Esophagus squamous epithelium (tissue), 5 donors: ENCODE results near the gene DEAF1. TPM values are rescaled to one million over a fixed set of nuclear protein-coding genes. Genes with fewer than 3 reads are reported as not detected.

Source experiments
- DNase-seq: peaks from one replicate; lab custom pipeline; 2025; lab: John Stamatoyannopoulos, UW
- H3K27ac ChIP-seq, 4 donors: fragments of 200-600 bp; sonication (generic); one replicate each; pipeline ENCODE4 v1.5.1; 2016 to 2019; ENCODE audit warnings: mild to moderate bottlenecking in 1 of 4
- H3K27me3 ChIP-seq, 4 donors: fragments of 200-600 bp; sonication (generic); 1 replicate in 3 of 4; 2 replicates in 1 of 4; pipeline versions ENCODE4 v1.5.1 to v1.6.0; 2017 to 2021; ENCODE audit warnings: antibody characterized with exemption in 1 of 4
- H3K36me3 ChIP-seq, 3 donors: fragments of 200-600 bp; sonication (generic); one replicate each; pipeline ENCODE4 v1.5.1; 2016 to 2019
- H3K4me1 ChIP-seq, 3 donors: fragments of 200-600 bp; sonication (generic); one replicate each; pipeline ENCODE4 v1.5.1; 2017 to 2019
- H3K4me3 ChIP-seq, 4 donors: fragments of 200-600 bp; sonication (generic); 1 replicate in 3 of 4; 2 replicates in 1 of 4; pipeline ENCODE4 v1.5.1; 2016 to 2019; ENCODE audit warnings: mild to moderate bottlenecking in 2 of 4, moderate library complexity in 1 of 4
- H3K9me3 ChIP-seq, 3 donors: fragments of 200-600 bp; sonication (generic); one replicate each; pipeline ENCODE4 v1.5.1; 2016 to 2019
- CTCF ChIP-seq, 6 experiments: fragments of 450-650 bp in 4 of 6; fragments of 200-600 bp in 2 of 6; sonication (generic) in 2 of 6; IDR thresholded peaks; one replicate each; pipeline ENCODE4 v1.5.1; 2016 to 2019; ENCODE audit warnings: antibody characterized with exemption in 6 of 6, mild to moderate bottlenecking in 4 of 6, moderate library complexity in 4 of 6
- POLR2A ChIP-seq, 4 donors: fragments of 450-650 bp; IDR thresholded peaks; one replicate each; pipeline ENCODE4 v1.6.1; 2017; ENCODE audit warnings: antibody characterized with exemption in 4 of 4, mild to moderate bottlenecking in 4 of 4, moderate library complexity in 3 of 4
- WGBS, 2 donors: methylation state at CpG; one replicate each; pipeline ENCODE4 v1.1.5; 2018; 5-methylcytosine and 5-hydroxymethylcytosine counted together
- intact Hi-C: fragments of 100-400 bp; cut with DNase I; formaldehyde crosslinking; loops from one replicate; pipeline ENCODE4 v1.15.0; 2022
- total RNA-seq, 4 donors: library from RNA; depleted of rRNA; stranded (reverse); fragments of >200 nt; gene quantifications; one replicate each; pipeline ENCODE4 v1.1.0, GENCODE V29; 2016
- donor health status: DM: yes; HTN: yes; CAD: no.

The DEAF1 gene
- total RNA-seq, 4 donors from 2014 or later, result 18.3 to 45.0 (median 25.4) TPM

GRCh38 chr11:706957-707816, 12.2 kb upstream of the DEAF1 start:
- Histone ChIP-seq H3K4me1 (peaks cover 47 to 95% (median 61%) of the 10 kb centered on the region in 3 donors), H3K4me3 (peak overlapping the region; percentile 63 to 87 (median 76)), H3K36me3 (peaks cover 0 to 52% (median 8%) of the 10 kb centered on the region in 3 donors), H3K27ac (peak overlapping the region; percentile 91 to 98 (median 94)), H3K27me3 (peaks cover 0 to 36% (median 0%) of the 10 kb centered on the region in 4 donors), H3K9me3 (no peaks in the 10 kb centered on the region)
- TF ChIP-seq POLR2A (IDR thresholded peaks at IDR 0.05), result no peak
- TF ChIP-seq CTCF (IDR thresholded peaks at IDR 0.05), result peak in 2 of 6 experiments; percentile 7 to 33
- 30% methylated on average over 12 of the region's 30 CpGs; no CpG with 5 or more reads in 1 of the 2 donors for WGBS, 2 donors
- DNase-seq, result no peak
- intact Hi-C loops, result no loop called here

- Histone ChIP-seq H3K9me3 (no peaks in the 10 kb centered on the region), H3K4me1 (peaks cover 49 to 100% (median 61%) of the 10 kb centered on the region in 3 donors), H3K27me3 (peaks cover 0 to 36% (median 0%) of the 10 kb centered on the region in 4 donors), H3K36me3 (peaks cover 0 to 52% (median 8%) of the 10 kb centered on the region in 3 donors), H3K27ac (peak overlapping the region; percentile 91 to 98 (median 94)), H3K4me3 (peak overlapping the region; percentile 63 to 87 (median 76))
- intact Hi-C loops, result no loop called here
- 3% methylated on average over 7 of the region's 22 CpGs; no CpG with 5 or more reads in 1 of the 2 donors for WGBS, 2 donors
- no peak for DNase-seq
- no peak for TF ChIP-seq CTCF (IDR thresholded peaks at IDR 0.05)
- peak in 2 of 4 donors; percentile 6 to 34 for TF ChIP-seq POLR2A (IDR thresholded peaks at IDR 0.05)
Measured at GRCh38 chr11:706439-706956, 11.5 kb upstream of the DEAF1 start.

GRCh38 chr11:705646-706438, 10.8 kb upstream of the DEAF1 start, which contains the start of gene EPS8L2:
Gene EPS8L2, plus strand, starts transcription at chr11:706231. Its CDS starts 3,177 bp downstream, at chr11:709408.
- peak within 1 kb of the TSS; percentile 91 to 98 (median 94) for H3K27ac ChIP-seq
- no peak for DNase-seq
- no CpG with 5 or more reads among the region's 90 CpGs for WGBS, 2 donors
- H3K36me3 ChIP-seq, result peaks cover 0 to 50% (median 8%) of the 10 kb centered on the region in 3 donors
- intact Hi-C loops, result no loop called here
- TF ChIP-seq POLR2A (IDR thresholded peaks at IDR 0.05), result peak in 2 of 4 donors; percentile 41
- no peak for TF ChIP-seq CTCF (IDR thresholded peaks at IDR 0.05)
- no peaks in the 10 kb centered on the region for H3K9me3 ChIP-seq
- H3K27me3 ChIP-seq, result peaks cover 0 to 36% (median 0%) of the 10 kb centered on the region in 4 donors
- H3K4me3 ChIP-seq, result peak within 1 kb of the TSS; percentile 63 to 87 (median 76)
- peaks cover 49 to 95% (median 59%) of the 10 kb centered on the region in 3 donors for H3K4me1 ChIP-seq

GRCh38 chr11:704781-705645, 10.0 kb upstream of the DEAF1 start:
- H3K36me3 ChIP-seq, result peaks cover 0 to 50% (median 5%) of the 10 kb centered on the region in 3 donors
- H3K27ac ChIP-seq, result peak overlapping the region; percentile 91 to 98 (median 94)
- H3K27me3 ChIP-seq, result peaks cover 0 to 32% (median 0%) of the 10 kb centered on the region in 4 donors
- H3K4me3 ChIP-seq, result peak overlapping the region; percentile 63 to 87 (median 76)
- no peaks in the 10 kb centered on the region for H3K9me3 ChIP-seq
- no peak for DNase-seq
- WGBS, 2 donors, result 21 to 56% methylated on average over 4 to 16 of the region's 27 CpGs
- peaks cover 49 to 91% (median 53%) of the 10 kb centered on the region in 3 donors for H3K4me1 ChIP-seq
- TF ChIP-seq CTCF (IDR thresholded peaks at IDR 0.05) (no peak), POLR2A (IDR thresholded peaks at IDR 0.05) (peak in 2 of 4 donors; percentile 14 to 18)
- intact Hi-C loops, result no loop called here
